ENCODE data around the gene SLC6A5.

Gene SLC6A5

GRCh38 chr11:20688761-20689160 is 89.4 kb downstream of the SLC6A5 start:
- no peak for TF ChIP-seq CTCF (conservative IDR thresholded peaks at IDR 0.05; ENCODE audit: low read length)
- H3K4me3 ChIP-seq (ENCODE audit: low read length), result no peak overlapping the region
- DNase-seq (ENCODE audit: low read depth), result no peak

GRCh38 chr11:20707876-20708275 is 108.5 kb downstream of the SLC6A5 start:
- no peak for DNase-seq (ENCODE audit: low read depth)
- H3K4me3 ChIP-seq (ENCODE audit: low read length), result no peak overlapping the region
- no peak for TF ChIP-seq CTCF (conservative IDR thresholded peaks at IDR 0.05; ENCODE audit: low read length)

Measured in AG10803 (cell line).